Upper lobe of right lung (tissue), 1 donor: ENCODE results near the gene NRP1. TPM values are rescaled to one million over a fixed set of nuclear protein-coding genes. Genes with fewer than 3 reads are reported as not detected.

ENCODE experiments used
- ATAC-seq: fragments of 200-7000 bp; cut with Tn5 transposase; one replicate; pipeline ENCODE4 v1.9.1; 2020; ENCODE audit warnings: mild to moderate bottlenecking, moderate library complexity
- DNase-seq: peaks from one replicate; pipeline ENCODE4 v3.0.0-alpha.2; 2020
- H3K27ac ChIP-seq: fragments of 200-600 bp; one replicate; pipeline ENCODE4 v1.8.0; 2022
- H3K27me3 ChIP-seq: fragments of 200-600 bp; one replicate; pipeline ENCODE4 v1.8.0; 2022; ENCODE audit warnings: mild to moderate bottlenecking
- H3K36me3 ChIP-seq: fragments of 200-600 bp; one replicate; pipeline ENCODE4 v1.8.0; 2022
- H3K4me1 ChIP-seq: fragments of 200-600 bp; one replicate; pipeline ENCODE4 v1.8.0; 2022
- H3K4me3 ChIP-seq: fragments of 200-600 bp; one replicate; pipeline ENCODE4 v1.8.0; 2022; ENCODE audit warnings: mild to moderate bottlenecking
- H3K9me3 ChIP-seq: fragments of 200-600 bp; one replicate; pipeline ENCODE4 v1.8.0; 2022
- intact Hi-C: fragments of 100-400 bp; cut with DNase I; formaldehyde crosslinking; loops from one replicate; pipeline ENCODE4 v1.11.0; 2022
- total RNA-seq: library from RNA; stranded (reverse); fragmentation: NEBNext Ultra II Directional; extraction: Animal tissue kit (Norgen Biotek cat#: 25700); gene quantifications from one replicate; pipeline ENCODE4 v1.2.1, GENCODE V29; 2021
- TF ChIP-seq, protein P1 (sequence below): fragments of 200-600 bp; IDR thresholded peaks from one replicate; pipeline ENCODE4 v1.8.0; 2022; ENCODE audit warnings: antibody characterized with exemption
- donor health status: DM: no; HTN: yes; CAD: no; lungs with severe emphysema.

The NRP1 gene
- total RNA-seq, 1 donor from 2014 or later = 139 TPM

GRCh38 chr10:33240258-33240657 lies 94.2 kb downstream of the NRP1 start:
- intact Hi-C loops = no loop called here
- H3K4me3 ChIP-seq = no peak overlapping the region
- peaks cover 15% of the 10 kb centered on the region for H3K36me3 ChIP-seq
- H3K9me3 ChIP-seq = no peaks in the 10 kb centered on the region
- peaks cover 16% of the 10 kb centered on the region for H3K4me1 ChIP-seq
- H3K27ac ChIP-seq = no peak overlapping the region
- TF ChIP-seq, protein P1, sequence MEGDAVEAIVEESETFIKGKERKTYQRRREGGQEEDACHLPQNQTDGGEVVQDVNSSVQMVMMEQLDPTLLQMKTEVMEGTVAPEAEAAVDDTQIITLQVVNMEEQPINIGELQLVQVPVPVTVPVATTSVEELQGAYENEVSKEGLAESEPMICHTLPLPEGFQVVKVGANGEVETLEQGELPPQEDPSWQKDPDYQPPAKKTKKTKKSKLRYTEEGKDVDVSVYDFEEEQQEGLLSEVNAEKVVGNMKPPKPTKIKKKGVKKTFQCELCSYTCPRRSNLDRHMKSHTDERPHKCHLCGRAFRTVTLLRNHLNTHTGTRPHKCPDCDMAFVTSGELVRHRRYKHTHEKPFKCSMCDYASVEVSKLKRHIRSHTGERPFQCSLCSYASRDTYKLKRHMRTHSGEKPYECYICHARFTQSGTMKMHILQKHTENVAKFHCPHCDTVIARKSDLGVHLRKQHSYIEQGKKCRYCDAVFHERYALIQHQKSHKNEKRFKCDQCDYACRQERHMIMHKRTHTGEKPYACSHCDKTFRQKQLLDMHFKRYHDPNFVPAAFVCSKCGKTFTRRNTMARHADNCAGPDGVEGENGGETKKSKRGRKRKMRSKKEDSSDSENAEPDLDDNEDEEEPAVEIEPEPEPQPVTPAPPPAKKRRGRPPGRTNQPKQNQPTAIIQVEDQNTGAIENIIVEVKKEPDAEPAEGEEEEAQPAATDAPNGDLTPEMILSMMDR = no peak
- ATAC-seq (no peak), DNase-seq (no peak)
- H3K27me3 ChIP-seq = no peaks in the 10 kb centered on the region

DNA sequence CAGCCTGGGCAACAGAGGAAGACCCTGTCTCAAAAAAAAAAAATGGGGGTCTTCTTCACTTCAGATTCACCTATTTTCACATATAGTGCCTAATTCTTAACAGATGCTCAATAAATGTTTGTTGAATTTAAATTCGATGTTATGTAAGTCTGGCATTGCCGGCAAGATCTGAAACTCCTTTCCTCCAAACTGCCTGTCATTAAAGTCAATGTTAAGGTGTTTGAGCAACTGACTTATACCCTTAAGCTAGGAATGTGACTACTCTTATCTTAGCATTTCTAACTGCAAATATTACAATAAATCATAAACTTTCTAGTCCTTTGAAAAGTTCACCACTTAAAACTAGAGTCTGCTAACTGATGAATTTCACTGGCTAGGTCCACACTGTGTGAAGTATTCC lies 95.2 kb downstream of the NRP1 start:
- Histone ChIP-seq H3K4me1 (peaks cover 16% of the 10 kb centered on the region), H3K27ac (peak overlapping the region; percentile 7), H3K4me3 (no peak overlapping the region), H3K36me3 (peaks cover 13% of the 10 kb centered on the region), H3K9me3 (no peaks in the 10 kb centered on the region), H3K27me3 (no peaks in the 10 kb centered on the region)
- DNase-seq (no peak), ATAC-seq (no peak)
- intact Hi-C loops = no loop called here
- TF ChIP-seq, protein P1 = no peak

DNA sequence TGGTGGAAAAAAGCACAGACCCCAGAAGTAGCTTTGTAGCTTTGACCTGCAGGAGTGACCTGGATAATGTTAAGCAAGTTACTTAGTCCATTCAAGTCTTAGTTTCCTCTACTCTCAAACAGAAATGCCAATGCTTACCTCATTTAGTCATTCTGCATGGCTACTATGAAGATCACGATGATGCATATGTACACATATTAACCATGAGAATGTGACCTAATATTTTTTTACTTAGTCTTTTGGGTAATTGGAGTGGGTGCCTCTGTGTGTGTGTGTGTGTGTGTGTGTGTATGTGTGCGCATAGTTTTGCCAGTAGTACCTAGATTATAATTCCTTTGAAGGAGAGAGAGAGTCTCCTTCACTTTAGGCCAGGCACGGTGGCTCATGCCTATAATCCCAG lies 95.8 kb downstream of the NRP1 start:
- intact Hi-C loops = no loop called here
- H3K27me3 ChIP-seq = no peaks in the 10 kb centered on the region
- no peak overlapping the region for H3K4me3 ChIP-seq
- no peak for ATAC-seq
- DNase-seq = no peak
- H3K27ac ChIP-seq = no peak overlapping the region
- TF ChIP-seq, protein P1 = no peak
- H3K36me3 ChIP-seq = peaks cover 13% of the 10 kb centered on the region
- no peaks in the 10 kb centered on the region for H3K9me3 ChIP-seq
- peaks cover 21% of the 10 kb centered on the region for H3K4me1 ChIP-seq

GRCh38 chr10:33237736-33238624 lies 96.5 kb downstream of the NRP1 start:
- Histone ChIP-seq H3K4me3 (no peak overlapping the region), H3K9me3 (no peaks in the 10 kb centered on the region), H3K4me1 (peaks cover 27% of the 10 kb centered on the region), H3K36me3 (peaks cover 18% of the 10 kb centered on the region), H3K27me3 (no peaks in the 10 kb centered on the region), H3K27ac (no peak overlapping the region)
- no peak for DNase-seq
- intact Hi-C loops = no loop called here
- peak; percentile 73 for ATAC-seq
- TF ChIP-seq, protein P1 = no peak

GRCh38 chr10:33236916-33237315 lies 97.6 kb downstream of the NRP1 start:
- ATAC-seq (no peak), DNase-seq (no peak)
- intact Hi-C loops = no loop called here

More at GRCh38 chr10:33236916-33237315, 97.6 kb downstream of the NRP1 start:
- TF ChIP-seq, protein P1 = no peak
- Histone ChIP-seq H3K27ac (no peak overlapping the region), H3K27me3 (no peaks in the 10 kb centered on the region), H3K4me3 (no peak overlapping the region), H3K9me3 (no peaks in the 10 kb centered on the region), H3K4me1 (peaks cover 27% of the 10 kb centered on the region), H3K36me3 (peaks cover 18% of the 10 kb centered on the region)
